Testis (tissue), 2 donors: ENCODE results near the gene HYPK.

ENCODE experiments used
- CTCF ChIP-seq, 3 experiments: fragments of 450-650 bp in 2 of 3; fragments of 200-600 bp in 1 of 3; sonication (generic) in 1 of 3; IDR thresholded peaks; one replicate each; pipeline ENCODE4 v1.5.1; 2016 to 2019; ENCODE audit warnings: antibody characterized with exemption in 3 of 3, mild to moderate bottlenecking in 2 of 3, moderate library complexity in 1 of 3
- POLR2A ChIP-seq: fragments of 450-650 bp; IDR thresholded peaks from one replicate; pipeline ENCODE4 v1.6.1; 2017; ENCODE audit warnings: antibody characterized with exemption, mild to moderate bottlenecking, moderate library complexity

GRCh38 chr15:43808435-43808950 lies 8.1 kb downstream of the HYPK start:
- TF ChIP-seq CTCF (IDR thresholded peaks at IDR 0.05), result no peak
- TF ChIP-seq POLR2A, result no peak
